GM19397 (cell line): ENCODE data around the gene PTP4A2.

Experiments
- ATAC-seq: cut with Tn5 transposase; IDR thresholded peaks from one replicate; pipeline ENCODE4 v1.9.1; 2021; ENCODE audit warnings: mild to moderate bottlenecking, moderate library complexity; ENCODE audit not compliant: unreplicated experiment

Gene PTP4A2

DNA sequence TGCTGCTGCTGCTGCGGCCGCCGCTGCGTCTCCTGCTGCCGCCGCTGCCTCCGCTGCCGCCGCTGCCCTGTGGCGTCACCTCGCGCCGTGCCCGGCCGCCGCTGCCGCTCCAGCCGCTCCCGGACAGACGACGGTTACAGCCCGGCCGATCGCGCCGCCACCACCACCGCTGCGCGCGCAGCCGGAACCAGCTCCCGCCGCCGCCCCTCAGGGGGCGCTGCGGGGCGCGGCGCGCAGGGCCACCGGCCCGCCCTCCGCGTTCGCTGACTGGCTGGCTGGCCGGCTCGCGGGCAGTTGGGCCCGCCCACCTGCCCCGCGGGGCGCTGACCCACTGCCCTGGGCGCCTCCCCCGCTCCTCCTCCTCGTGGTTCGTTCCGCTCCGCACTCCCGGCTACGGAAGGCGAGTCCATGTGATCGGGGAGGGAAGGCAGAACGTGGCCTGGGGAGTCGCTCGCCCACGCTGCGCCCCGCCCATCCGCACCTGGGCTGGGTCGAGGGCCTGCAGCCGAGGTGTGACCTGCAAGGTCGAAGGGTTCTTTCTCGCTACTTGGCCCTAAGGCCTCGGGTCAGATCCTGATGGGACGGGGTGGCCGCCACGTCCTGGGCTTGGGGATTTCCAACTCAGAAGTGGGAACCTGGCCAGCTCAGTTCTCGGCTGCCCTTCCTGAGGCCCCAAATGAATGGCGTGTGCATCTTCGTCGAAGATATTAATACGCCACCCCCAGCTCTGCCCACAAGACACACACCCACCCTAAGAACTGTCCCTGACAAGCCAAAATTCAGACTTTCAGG is at the start of gene PTP4A2:
PTP4A2 (minus strand) TSS at position 185 of the 792 bp plus-strand sequence. CDS start 19,303 bp downstream, outside the sequence.
- ATAC-seq: peak; percentile 81

DNA sequence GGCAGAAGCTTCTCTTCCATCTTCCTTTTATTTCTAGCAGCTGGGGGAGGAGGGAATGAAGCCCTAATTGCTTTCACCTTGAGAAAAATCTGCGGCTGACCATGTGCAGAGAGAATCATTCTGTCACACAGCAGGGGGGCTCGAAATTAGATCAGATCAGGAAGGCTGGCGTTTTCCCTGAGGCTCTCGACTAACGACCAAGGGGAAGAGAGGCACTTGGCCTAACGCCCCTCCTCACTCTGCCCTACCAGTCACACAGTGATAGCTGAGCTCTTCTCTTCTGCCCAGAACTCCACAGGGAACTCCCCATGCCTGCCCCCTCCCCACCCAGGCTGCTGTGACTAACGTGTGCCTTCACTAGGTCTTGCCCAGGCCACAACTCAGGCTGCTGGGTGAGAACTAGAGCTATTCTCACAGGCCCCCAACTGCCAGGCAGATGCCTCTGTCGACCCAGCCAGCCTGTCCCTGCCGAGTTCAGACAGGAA is 49.0 kb upstream of the PTP4A2 start:
- no peak for ATAC-seq

DNA sequence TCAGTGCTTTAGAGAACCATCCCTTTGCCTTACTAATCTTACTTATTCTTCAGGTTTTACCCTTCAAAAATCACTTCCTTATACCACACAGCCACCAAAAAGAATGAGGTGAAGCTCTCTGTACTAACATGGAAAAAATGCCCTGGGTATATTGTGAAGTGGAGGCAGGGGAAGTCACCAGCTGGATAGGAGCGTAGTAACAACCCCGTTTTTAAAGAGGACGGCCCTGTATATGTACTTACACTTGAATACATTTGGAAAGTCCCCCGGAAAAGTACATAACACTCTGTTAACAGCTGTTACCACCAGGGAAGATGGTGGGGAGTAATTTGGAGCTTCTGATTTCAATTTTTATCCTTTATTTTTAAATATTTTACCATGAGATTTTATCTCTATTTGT is 47.3 kb upstream of the PTP4A2 start:
- ATAC-seq: no peak

DNA sequence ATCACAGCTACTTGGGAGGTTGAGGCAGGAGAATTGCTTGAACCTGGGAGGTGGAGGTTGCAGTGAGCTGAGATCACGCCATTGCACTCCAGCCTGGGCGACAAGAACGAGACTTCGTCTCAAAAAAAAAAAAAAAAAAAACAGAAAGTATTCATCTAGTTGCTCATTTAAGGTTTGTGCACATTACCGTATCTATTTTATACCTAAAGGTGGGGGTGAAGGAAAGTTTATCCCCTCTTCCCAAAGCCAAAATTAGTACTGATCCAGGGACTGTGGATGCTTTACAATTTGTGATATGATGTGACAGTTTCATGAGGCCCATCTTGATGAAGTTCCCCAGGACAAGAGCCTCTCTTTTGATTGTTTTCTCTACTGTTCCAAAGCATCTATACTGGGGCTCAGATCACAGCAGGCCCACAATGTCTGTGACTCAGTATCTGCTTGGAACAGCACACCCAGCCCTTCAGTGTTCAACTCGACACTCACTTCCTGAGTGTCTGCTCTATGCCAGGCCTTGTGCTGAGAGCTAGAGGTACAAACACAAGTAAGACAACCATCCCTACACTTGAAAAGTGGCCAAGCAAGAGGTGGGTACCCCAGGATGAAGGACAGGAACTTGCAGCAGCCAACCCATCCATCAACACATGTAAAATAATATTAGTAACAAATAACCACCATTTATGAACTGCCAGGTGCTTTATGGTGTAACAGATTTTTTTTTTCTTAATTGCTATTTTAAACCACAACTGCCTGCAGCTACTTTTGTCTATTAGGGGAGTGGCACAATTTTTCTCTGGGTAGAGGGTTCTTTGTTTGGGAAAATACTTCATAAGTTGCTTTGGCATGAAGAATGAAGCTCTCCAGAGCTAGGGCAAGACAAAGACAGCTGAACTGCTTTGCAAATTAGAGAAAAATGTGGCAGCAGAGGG is 46.5 kb upstream of the PTP4A2 start:
- no peak for ATAC-seq

DNA sequence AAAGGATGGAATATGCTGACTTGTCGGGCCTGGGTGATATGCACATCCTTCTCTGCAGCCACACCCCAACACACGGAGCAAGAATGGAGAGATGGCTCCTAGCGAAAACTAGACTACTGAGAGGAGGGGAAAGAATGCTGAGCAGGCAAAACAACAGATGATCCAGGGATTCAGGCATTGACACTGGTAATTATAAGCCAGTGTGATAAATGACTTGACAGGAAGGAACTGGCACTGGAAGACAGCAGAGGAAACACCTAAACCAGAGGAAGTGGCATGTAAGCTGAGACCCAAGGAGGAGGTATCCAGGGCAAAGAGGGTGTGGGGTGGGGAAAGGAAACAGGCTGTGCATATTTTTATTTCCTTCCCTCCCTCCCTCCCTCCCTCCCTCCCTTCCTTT is 43.8 kb upstream of the PTP4A2 start:
- no peak for ATAC-seq

DNA sequence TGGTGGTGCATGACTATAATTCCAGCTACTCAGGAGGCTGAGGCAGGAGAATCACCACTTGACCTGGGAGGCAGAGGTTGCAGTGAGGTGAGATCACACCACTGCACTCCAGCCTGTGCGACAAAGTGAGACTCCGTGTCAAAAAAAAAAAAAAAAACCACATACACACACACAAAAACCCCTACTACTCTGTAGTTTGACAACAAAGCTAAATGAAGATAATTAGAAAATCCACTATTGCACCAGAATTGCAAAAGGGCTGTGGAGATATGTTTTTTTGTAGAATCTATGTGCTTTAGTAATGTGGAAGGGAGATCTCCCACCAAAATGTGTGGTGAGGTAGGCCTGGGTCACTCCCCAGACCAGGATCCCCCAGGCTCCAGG is 43.3 kb upstream of the PTP4A2 start:
- ATAC-seq: no peak

DNA sequence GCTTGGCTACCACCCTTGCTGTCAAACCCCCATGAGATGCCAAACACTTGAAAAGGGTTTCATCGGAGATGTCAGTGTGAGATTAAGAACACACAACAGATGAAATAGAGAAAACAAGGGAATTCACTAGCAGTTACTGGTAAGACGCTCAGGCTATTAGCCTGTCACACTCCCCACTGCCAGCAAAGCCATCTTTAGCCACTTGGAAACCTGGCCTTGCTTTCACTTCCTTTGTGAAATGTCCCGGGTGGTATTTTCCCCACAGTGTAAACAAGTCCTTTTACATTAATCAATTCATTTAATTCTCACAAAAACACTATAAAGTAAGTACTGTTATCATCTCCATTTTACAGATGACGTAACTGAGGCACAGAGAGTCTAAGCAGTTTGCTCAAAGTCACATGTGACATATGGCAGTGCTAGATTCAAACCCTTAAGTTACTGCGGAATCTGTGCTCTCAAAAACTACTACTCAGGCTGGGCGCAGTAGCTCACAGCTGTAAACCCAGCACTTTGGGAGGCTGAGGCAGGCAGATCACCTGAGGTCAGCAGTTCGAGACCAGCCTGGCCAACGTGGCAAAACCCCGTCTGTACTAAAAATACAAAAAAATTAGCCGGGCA is 42.8 kb upstream of the PTP4A2 start:
- ATAC-seq: no peak

DNA sequence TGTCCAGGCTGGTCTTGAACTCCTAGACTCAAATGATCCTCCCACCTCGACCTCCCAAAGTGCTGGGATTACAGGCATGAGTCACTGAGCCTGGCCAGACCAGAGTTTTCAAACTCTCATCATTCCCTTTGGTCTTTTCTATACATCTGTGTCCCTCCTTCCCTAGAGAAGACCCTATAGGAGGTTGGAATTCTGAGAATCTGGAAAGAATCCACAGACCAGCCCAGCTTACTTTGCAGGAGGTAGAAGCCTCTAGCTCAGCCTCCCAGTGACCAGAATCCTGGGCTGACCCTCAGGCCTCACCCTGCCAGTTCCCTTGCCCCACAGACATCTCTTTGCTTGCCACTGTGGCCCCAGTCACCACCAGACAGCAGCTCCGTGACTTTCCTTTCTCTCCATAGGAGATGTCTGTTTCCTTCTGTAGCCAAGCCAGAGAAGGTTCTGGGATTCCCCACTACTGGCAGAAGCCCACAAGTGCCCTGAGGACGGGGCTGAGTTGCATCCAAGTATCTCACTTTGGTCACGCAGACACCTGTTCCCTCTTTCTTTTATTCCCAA is 40.8 kb upstream of the PTP4A2 start:
- no peak for ATAC-seq

DNA sequence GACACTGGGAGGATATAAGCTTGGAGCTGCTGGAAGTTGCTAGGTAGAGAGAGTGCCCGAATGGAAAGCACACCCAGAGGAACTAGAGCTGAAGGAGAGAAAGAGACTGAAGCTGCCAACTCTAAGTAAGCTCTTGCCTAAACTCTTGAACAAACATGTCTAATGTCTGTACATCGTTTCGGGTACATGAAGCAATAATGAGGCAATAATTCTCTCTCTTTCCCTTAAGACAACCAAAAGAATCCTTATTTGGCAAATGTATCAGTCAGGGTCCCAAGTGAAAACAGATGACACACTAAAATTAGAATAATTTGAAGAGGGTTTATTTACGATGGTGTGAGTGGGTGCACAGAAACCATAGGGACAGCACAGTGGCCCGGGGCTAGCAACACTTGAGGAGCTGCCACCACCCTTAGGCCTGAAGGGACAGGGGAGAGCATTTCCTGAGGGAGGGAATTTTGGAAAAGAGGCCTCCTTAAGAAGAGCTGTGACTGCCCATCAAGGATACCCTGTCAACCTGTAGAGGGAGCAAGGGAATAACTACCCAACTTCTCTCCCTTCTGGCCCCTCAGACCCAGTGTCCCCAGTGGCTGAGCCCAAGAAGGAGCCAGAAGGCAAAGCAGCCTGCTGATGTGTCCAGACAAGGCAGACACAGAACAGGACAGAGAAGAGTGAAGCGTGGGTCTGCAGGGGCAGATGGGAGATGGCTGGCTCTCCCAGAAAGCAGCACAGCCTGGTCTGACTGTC is 39.4 kb upstream of the PTP4A2 start:
- ATAC-seq: no peak

DNA sequence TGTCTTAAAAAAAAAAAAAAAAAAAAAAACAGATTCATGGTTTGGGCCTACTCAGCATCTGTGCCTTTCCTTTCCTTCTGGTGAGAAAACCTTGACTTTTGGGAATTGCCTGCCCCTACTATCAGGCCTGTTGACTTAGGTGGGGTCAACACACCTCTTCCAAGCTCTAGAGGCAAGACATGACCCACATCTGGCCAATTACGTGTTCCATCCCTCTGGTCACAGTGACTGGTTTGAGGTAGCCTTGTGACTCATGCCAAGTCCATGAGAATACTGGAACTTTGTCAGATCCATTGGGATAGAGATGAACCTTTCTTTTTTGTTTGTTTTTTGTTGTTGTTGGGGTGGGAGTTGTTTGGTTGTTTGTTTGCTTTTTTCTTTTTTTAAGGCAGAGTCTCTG is 38.2 kb upstream of the PTP4A2 start:
- ATAC-seq: no peak

DNA sequence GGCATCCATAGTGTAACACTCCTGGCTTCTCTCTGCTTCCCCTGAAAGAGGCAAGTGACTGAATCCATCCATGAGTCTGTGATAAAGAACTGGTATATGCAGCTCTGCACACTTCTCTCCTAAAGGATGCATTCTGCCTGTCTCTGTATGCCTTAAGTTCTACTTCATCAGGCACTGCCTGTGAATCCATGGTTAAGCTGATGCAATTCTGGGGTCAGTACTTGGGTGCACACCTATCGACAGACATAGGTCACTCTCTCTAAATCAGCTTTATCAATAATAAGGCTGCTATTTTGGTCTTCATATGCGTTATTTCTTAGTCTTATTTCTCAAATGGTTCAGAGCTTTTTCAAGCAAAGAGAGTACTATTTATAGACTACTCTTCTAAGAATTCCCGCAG is 32.7 kb upstream of the PTP4A2 start:
- no peak for ATAC-seq

DNA sequence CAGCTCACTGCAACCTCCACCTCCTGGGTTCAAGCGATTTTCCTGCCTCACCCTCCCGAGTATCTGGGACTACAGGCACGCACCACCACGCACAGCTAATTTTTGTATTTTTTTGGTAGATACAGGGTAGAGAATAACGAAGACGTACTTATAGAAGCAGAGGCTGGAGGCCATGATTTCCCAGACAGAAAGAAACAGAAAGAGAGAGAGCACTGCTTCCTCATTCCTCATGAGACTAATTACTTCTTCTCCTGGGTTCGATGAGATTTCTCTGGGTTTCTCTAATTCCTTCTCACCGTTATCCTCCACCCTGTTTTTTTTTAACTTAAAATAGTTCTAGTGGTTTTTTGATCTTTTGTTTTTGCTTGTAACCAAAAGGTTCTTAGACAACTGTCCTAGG is 23.4 kb upstream of the PTP4A2 start:
- no peak for ATAC-seq

DNA sequence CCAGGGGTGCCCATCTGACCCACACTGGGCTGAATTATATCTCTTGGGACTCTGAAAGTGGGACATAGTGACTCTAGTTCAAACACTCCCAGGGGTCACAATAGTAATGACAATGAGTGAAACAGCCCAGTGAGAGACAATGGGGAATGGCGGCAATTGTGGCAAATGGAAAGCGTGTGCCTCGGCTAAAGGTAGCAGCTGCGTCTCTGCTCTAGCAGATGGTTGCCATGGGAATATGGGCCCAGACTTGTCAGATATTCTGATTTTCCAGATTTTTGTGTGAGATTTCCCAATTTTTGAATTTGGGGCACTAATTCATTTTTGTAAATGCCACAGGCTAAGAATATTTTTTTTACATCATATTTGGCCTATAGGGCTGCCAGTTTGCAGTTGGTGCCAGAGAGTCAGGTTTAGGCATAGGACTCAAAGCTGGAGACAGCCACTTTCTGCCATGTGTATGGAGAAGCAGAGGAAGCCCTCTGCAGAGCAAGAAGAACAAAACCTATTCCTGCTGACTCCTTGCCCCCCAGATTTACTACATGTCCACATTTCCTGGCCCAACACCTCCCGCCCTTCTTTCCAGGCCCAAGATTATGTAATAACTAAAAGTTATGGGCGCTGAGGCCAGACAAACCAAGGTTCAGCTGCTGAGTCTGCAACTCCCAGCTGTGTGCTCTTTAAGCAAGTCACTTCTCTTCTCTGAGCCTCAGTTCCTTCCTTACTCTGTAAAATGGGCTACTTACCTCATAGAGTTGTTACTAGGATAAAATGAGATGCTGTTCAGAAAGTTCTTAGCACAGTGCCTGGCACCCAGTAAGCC is 21.6 kb upstream of the PTP4A2 start:
- ATAC-seq: no peak

DNA sequence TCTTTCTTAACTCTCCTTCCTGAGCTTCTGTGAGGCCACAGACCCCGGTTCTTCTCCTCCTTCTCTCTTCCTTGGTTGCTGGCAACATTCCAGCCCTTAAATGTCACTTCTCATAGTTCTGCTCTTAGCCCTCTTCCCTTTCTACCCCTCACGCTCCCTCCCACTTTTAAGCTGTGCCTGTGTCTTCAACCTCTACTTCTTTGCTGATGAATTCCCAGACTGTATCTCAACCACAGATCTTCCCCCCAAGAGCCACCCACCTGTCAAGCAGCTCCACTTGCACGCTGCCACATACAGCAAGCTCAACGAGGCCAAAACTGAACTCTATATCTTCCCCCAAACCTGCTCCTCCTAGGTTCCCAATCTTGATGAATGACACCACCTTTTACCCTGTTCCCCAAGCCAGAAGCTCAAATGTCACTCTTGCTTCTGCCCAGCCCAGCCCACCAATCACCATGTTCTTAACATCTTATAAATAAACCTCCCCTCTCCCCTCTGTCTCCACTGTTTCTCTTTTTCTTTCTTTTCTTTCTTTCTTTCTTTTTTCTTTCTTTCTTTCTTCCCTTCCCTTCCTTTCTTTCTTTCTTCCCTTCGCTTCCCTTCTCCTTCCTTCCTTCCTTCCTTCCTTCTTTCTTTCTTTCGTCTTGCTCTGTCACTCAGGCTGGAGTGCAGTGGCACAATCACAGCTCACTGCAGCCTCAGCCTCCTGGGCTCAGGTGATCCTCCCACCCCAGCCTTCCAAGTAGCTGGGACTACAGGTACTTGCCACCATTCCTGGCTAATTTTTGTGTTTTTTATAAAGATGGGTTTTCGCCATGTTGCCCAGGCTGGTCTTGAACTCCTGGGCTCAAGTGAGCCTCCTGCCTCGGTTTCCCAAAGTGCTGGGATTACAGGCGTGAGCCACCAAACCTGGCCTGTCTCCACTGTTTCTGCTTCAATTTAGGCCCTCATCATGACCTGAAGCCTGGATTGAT is 19.8 kb upstream of the PTP4A2 start:
- no peak for ATAC-seq

DNA sequence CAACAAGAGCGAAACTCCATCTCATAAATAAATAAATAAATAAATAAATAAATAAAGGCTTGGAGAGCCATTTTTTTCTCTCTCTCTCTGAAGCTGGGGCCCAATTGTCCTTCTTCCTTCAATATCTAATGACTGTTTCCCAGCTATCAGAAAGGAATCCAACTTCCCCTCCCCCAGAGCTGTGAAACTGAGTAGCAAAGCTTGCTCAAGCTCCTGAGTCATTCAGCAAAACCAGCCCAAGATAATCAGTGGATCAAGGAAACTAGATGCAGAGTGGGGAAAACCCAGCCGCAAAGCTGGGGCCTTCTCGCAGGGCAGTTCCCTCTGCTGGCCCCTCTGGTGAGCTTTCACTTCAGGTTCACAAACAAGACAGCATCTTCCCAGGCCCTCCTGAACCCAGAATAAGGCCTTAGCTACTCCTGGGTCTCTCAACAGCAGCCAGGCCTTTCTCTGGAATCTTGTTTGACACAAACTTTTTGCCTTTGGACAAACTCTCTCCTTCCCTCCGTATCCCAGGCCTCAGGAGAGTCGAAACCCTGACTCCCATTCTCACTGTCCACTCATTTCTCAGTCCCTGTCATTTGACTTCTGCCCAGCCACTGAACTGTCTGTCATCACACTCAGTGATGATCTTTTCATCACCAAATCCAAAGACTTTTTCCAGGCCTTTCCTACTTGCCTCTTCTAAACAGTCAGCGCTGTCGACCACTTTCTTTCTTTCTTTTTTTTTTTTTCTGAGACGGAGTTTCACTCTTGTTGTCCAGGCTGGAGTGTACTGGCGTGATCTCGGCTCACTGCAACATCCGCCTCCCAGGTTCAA is 18.0 kb upstream of the PTP4A2 start:
- no peak for ATAC-seq

DNA sequence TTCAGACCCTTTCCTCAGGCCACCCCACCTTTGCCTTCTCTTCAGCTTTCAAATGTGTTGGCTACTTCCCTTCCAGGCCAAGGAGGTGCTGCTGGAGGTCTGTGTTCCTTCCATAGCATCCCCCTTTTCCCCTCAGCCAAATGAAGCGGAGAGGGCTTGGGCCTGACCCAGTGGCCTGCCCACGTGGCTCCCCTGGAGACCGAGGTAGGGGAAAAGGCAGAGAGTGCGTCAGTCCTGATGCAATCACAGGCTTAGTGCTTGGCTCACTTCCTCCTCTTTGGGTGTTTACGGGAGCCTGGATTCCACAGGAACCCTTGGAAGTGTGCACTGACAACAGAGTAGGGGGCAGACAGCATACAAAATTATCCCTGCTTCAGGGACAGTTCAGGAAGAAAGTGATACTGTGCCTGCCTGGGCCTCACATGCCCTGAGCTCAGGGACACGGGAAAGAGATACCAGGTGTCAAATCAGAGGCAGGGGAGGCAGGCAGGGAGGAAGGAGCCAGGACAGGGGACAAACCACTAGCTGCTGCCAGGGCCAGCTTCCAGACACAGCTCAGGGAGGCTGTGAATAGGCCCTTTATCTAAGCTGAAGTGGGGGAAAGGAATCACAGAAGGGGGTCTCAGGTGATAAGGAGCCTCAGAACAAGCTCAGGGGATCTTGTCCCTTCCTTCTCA is 16.6 kb upstream of the PTP4A2 start:
- ATAC-seq: no peak

DNA sequence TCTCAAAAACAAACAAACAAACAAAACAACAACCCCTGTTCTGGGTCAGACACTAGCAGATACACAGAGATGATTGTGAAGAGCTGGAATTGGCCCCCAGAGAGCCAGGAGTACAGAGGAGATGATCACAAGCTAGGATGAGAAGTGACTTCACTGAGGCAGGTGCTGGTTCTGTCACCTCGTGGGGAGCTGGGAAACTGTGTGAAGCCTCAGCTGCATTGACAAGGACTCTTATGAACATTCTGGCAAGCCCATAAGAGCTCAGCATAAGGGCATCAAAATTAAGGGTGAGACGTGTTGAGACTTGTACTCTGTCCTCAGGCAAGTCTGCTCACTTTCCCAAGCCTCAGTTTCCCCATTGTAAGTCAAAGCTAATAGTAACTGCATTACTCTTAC is 14.7 kb upstream of the PTP4A2 start:
- ATAC-seq: no peak
